Measurements from ENCODE around the gene ADGRG7. TPM values are rescaled to one million over a fixed set of nuclear protein-coding genes. Genes with fewer than 3 reads are reported as not detected.

ADGRG7 gene
- total and polyA plus RNA-seq, 2 donors (not counting 1 experiment from before 2014, with no cell fraction given): not detected

DNA sequence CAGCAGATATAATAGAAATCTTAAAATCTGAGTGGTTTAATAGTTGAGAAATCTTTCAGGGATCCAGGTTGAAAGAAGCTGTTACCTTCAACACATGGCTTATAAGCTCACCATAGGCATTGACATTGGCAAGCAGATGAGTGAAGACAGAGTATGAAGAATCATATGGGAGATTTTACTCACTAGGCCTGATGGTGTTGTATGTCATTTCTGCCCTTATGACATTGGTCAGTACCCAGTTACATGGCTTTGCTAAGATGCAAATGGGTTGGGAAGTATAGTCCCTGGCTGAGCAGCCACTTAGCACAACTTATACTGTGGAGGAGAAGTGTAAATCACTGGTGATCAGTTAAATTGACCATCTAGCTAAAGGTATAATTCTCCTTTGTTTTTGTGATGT lies 105.8 kb downstream of the ADGRG7 start:
- POLR2A ChIA-PET: no interaction called here
- no peaks in the 10 kb centered on the region for H3K27me3 Mint-ChIP-seq

DNA sequence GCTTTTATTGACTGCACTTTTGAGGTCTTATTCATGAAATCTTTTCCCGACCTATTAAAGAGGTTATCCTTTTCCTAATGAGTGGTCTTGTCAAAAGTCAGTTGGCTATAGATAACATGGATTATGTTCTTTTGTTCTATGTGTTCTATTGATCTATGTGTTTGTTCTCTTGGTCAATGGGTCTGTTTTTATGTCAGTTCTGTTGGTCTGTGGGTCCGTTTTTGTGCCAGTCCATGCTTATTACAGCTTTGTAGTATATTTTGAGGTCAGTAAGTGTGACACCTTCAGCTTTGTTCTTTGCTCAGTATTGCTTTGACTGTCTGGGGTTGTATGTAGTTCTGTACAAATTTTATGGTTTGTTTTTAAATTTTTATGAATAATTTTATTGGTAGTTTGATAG lies 107.7 kb downstream of the ADGRG7 start:
- Histone ChIP-seq H3K9ac (ENCODE audit: low read length) (no peak overlapping the region), H3K9me3 (ENCODE audit: control extremely low read depth in 1 of 3, control insufficient read depth in 2 of 3, insufficient read depth in 1 of 3, low read length in 2 of 3) (peaks cover 0 to 2% (median 0%) of the 10 kb centered on the region in 3 donors), H4K20me1 (ENCODE audit: control insufficient read depth, insufficient read depth, low read length, poor library complexity, severe bottlenecking) (peaks cover 42% of the 10 kb centered on the region), H3K36me3 (replicated peaks in 1 of 2; ENCODE audit: control extremely low read depth in 1 of 2, control insufficient read depth in 1 of 2, extremely low read depth in 1 of 2, insufficient read depth in 2 of 2, low read length in 1 of 2) (peaks cover 11 to 45% of the 10 kb centered on the region in 2 experiments), H3K27ac (ENCODE audit: low read length in 2 of 2) (no peak overlapping the region), H3K4me2 (replicated peaks; ENCODE audit: low read depth, low read length, poor library complexity, severe bottlenecking) (no peak overlapping the region), H3K79me2 (ENCODE audit: control insufficient read depth, insufficient read depth, low read length) (peaks cover 74% of the 10 kb centered on the region), H3K27me3 (replicated peaks in 1 of 4; ENCODE audit: control extremely low read depth in 1 of 4, control insufficient read depth in 3 of 4, insufficient read depth in 4 of 4, low read length in 3 of 4) (no peaks in the 10 kb centered on the region), H2AFZ (ENCODE audit: insufficient read depth, low read depth, low read length, poor library complexity, severe bottlenecking) (no peak overlapping the region), H3K4me1 (ENCODE audit: control insufficient read depth in 2 of 2, insufficient read depth in 2 of 2, low read length in 2 of 2) (no peaks in the 10 kb centered on the region), H3K4me3 (ENCODE audit: control extremely low read depth in 1 of 5, extremely low read depth in 1 of 5, insufficient read depth in 1 of 5, low read depth in 2 of 5, low read length in 4 of 5) (no peak overlapping the region)
- Mint-ChIP-seq H3K9me3 (ENCODE audit: insufficient read depth) (no peaks in the 10 kb centered on the region), H3K4me3 (no peak overlapping the region), H3K27ac (no peak overlapping the region), H3K4me1 (peaks cover 32% of the 10 kb centered on the region), H3K27me3 (no peaks in the 10 kb centered on the region)
- ChIA-PET POLR2A (no interaction called here), CTCF (no interaction called here)
- ATAC-seq (ENCODE audit: low read depth) (no peak), DNase-seq (no peak)
- intact Hi-C loops (cut with micrococcal nuclease): no loop called here
- TF ChIP-seq, protein P1, sequence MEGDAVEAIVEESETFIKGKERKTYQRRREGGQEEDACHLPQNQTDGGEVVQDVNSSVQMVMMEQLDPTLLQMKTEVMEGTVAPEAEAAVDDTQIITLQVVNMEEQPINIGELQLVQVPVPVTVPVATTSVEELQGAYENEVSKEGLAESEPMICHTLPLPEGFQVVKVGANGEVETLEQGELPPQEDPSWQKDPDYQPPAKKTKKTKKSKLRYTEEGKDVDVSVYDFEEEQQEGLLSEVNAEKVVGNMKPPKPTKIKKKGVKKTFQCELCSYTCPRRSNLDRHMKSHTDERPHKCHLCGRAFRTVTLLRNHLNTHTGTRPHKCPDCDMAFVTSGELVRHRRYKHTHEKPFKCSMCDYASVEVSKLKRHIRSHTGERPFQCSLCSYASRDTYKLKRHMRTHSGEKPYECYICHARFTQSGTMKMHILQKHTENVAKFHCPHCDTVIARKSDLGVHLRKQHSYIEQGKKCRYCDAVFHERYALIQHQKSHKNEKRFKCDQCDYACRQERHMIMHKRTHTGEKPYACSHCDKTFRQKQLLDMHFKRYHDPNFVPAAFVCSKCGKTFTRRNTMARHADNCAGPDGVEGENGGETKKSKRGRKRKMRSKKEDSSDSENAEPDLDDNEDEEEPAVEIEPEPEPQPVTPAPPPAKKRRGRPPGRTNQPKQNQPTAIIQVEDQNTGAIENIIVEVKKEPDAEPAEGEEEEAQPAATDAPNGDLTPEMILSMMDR (IDR thresholded peaks at IDR 0.05): no peak
- TF ChIP-seq EZH2 (IDR thresholded peaks at IDR 0.05; ENCODE audit: borderline replicate concordance, insufficient read depth, low read depth, low read length, poor library complexity, severe bottlenecking): no peak
- WGBS (ENCODE audit: insufficient coverage): 89% methylated on average over 1 of the region's 2 CpGs

More for the DNA sequence above, 105.8 kb downstream of the ADGRG7 start:
- TF ChIP-seq EZH2 (IDR thresholded peaks at IDR 0.05; ENCODE audit: borderline replicate concordance, insufficient read depth, low read depth, low read length, poor library complexity, severe bottlenecking): no peak
- TF ChIP-seq, protein P1 (IDR thresholded peaks at IDR 0.05): no peak
- Mint-ChIP-seq H3K27ac (no peak overlapping the region), H3K4me1 (peaks cover 43% of the 10 kb centered on the region), H3K9me3 (ENCODE audit: insufficient read depth) (no peaks in the 10 kb centered on the region), H3K4me3 (no peak overlapping the region)
- no peak for ATAC-seq (ENCODE audit: low read depth)
- peaks cover 7 to 31% of the 10 kb centered on the region in 2 experiments for H3K36me3 ChIP-seq (replicated peaks in 1 of 2; ENCODE audit: control extremely low read depth in 1 of 2, control insufficient read depth in 1 of 2, extremely low read depth in 1 of 2, insufficient read depth in 2 of 2, low read length in 1 of 2)
- peaks cover 81% of the 10 kb centered on the region for H3K79me2 ChIP-seq (ENCODE audit: control insufficient read depth, insufficient read depth, low read length)
- peaks cover 8 to 14% of the 10 kb centered on the region in 2 donors for H3K4me1 ChIP-seq (ENCODE audit: control insufficient read depth in 2 of 2, insufficient read depth in 2 of 2, low read length in 2 of 2)
- H3K9me3 ChIP-seq (ENCODE audit: control extremely low read depth in 1 of 3, control insufficient read depth in 2 of 3, insufficient read depth in 1 of 3, low read length in 2 of 3): no peaks in the 10 kb centered on the region
- DNase-seq: no peak
- no peak overlapping the region for H3K27ac ChIP-seq (ENCODE audit: low read length in 2 of 2)
- CTCF ChIA-PET: no interaction called here
- no peak overlapping the region for H3K9ac ChIP-seq (ENCODE audit: low read length)
- H4K20me1 ChIP-seq (ENCODE audit: control insufficient read depth, insufficient read depth, low read length, poor library complexity, severe bottlenecking): peaks cover 42% of the 10 kb centered on the region
- no peak overlapping the region for H2AFZ ChIP-seq (ENCODE audit: insufficient read depth, low read depth, low read length, poor library complexity, severe bottlenecking)
- H3K4me3 ChIP-seq (ENCODE audit: control extremely low read depth in 1 of 5, extremely low read depth in 1 of 5, insufficient read depth in 1 of 5, low read depth in 2 of 5, low read length in 4 of 5): no peak overlapping the region
- no peaks in the 10 kb centered on the region for H3K27me3 ChIP-seq (replicated peaks in 1 of 4; ENCODE audit: control extremely low read depth in 1 of 4, control insufficient read depth in 3 of 4, insufficient read depth in 4 of 4, low read length in 3 of 4)
- no peak overlapping the region for H3K4me2 ChIP-seq (replicated peaks; ENCODE audit: low read depth, low read length, poor library complexity, severe bottlenecking)
- intact Hi-C loops (cut with micrococcal nuclease): no loop called here
